Measurements from ENCODE around the gene EID2B. TPM values are rescaled to one million over a fixed set of nuclear protein-coding genes. Genes with fewer than 3 reads are reported as not detected.
A peak's percentile ranks its signal among the peaks of the same experiment; 100 is the strongest.

Gene EID2B
- polyA plus RNA-seq, 1 donor = 2.0 TPM

DNA sequence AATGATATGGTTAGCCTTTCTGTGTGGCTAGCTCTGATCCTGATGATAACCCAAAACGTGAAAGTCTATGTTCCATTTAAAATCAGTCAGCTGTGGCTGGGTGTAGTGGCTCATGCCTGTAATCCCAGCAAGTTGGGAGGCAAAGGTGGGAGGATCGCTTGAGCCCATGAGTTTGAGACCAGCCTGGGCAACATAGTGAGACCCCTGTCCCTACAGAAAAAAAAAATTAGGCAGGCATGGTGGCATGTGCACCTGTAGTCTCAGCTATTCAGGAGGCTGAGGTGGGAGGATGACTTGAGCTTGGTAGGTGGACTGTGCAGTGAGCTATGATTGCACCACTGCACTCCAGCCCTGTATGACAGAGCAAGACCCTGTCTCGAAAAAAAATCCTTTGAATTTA, 1.1 kb upstream of the EID2B start:
- no CpG with 5 or more reads among the region's 3 CpGs for WGBS (ENCODE audit: insufficient coverage, low lambda C conversion rate)

GRCh38 chr19:39533003-39533512, 406 bp upstream of the EID2B start:
- Histone ChIP-seq H3K4me3 (ENCODE audit: low read length) (no peak overlapping the region), H3K27me3 (ENCODE audit: control insufficient read depth, insufficient read depth, low read length) (no peaks in the 10 kb centered on the region), H3K9me3 (ENCODE audit: control insufficient read depth, low read depth, low read length) (no peaks in the 10 kb centered on the region), H3K36me3 (ENCODE audit: control insufficient read depth, insufficient read depth, low read length) (no peaks in the 10 kb centered on the region), H3K4me1 (ENCODE audit: control insufficient read depth, insufficient read depth, low read length) (peaks cover 6% of the 10 kb centered on the region), H3K27ac (ENCODE audit: low read length) (no peak overlapping the region)
- WGBS (ENCODE audit: insufficient coverage, low lambda C conversion rate) = 60% methylated on average over 2 of the region's 12 CpGs
- no peak for DNase-seq

More for the DNA sequence above, 1.1 kb upstream of the EID2B start:
- no peaks in the 10 kb centered on the region for H3K27me3 ChIP-seq (ENCODE audit: control insufficient read depth, insufficient read depth, low read length)
- no peak overlapping the region for H3K27ac ChIP-seq (ENCODE audit: low read length)
- DNase-seq = no peak
- H3K4me1 ChIP-seq (ENCODE audit: control insufficient read depth, insufficient read depth, low read length) = peaks cover 10% of the 10 kb centered on the region
- no peaks in the 10 kb centered on the region for H3K36me3 ChIP-seq (ENCODE audit: control insufficient read depth, insufficient read depth, low read length)
- no peaks in the 10 kb centered on the region for H3K9me3 ChIP-seq (ENCODE audit: control insufficient read depth, low read depth, low read length)
- no peak overlapping the region for H3K4me3 ChIP-seq (ENCODE audit: low read length)

GRCh38 chr19:39531834-39532232, 819 bp downstream of the EID2B start:
- Histone ChIP-seq H3K4me3 (ENCODE audit: low read length) (peak overlapping the region; percentile 65), H3K36me3 (ENCODE audit: control insufficient read depth, insufficient read depth, low read length) (no peaks in the 10 kb centered on the region), H3K4me1 (ENCODE audit: control insufficient read depth, insufficient read depth, low read length) (peaks cover 6% of the 10 kb centered on the region), H3K9me3 (ENCODE audit: control insufficient read depth, low read depth, low read length) (no peaks in the 10 kb centered on the region), H3K27me3 (ENCODE audit: control insufficient read depth, insufficient read depth, low read length) (no peaks in the 10 kb centered on the region), H3K27ac (ENCODE audit: low read length) (peak overlapping the region; percentile 62)
- no peak for DNase-seq
- WGBS (ENCODE audit: insufficient coverage, low lambda C conversion rate) = no CpG with 5 or more reads among the region's 14 CpGs

DNA sequence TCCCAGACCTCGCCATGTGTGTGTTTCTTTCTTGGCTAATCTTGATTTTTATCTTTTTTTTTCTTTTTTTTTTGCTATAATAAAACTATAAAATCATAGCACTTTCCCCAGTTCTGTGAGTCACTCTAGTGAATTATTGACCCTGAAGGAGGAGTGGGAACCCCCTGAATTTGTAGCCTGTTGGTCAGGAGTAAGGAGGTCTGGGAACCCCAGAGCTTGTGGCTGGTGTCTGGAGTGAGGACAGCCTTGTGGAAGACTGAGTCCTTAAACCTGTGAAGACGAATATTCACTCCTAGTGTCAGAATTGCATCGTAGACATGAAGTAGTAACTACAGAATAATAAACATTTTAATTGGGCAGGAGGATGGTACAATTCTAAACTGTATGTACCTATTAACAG, 7.4 kb downstream of the EID2B start:
- no peaks in the 10 kb centered on the region for H3K36me3 ChIP-seq (ENCODE audit: control insufficient read depth, insufficient read depth, low read length)
- H3K4me3 ChIP-seq (ENCODE audit: low read length) = no peak overlapping the region
- H3K27me3 ChIP-seq (ENCODE audit: control insufficient read depth, insufficient read depth, low read length) = no peaks in the 10 kb centered on the region
- WGBS (ENCODE audit: insufficient coverage, low lambda C conversion rate) = no CpG with 5 or more reads among the region's 3 CpGs
- H3K27ac ChIP-seq (ENCODE audit: low read length) = no peak overlapping the region
- no peaks in the 10 kb centered on the region for H3K9me3 ChIP-seq (ENCODE audit: control insufficient read depth, low read depth, low read length)
- H3K4me1 ChIP-seq (ENCODE audit: control insufficient read depth, insufficient read depth, low read length) = peaks cover 3% of the 10 kb centered on the region
- DNase-seq = no peak

GRCh38 chr19:39524495-39524894, 8.2 kb downstream of the EID2B start:
- DNase-seq = peak; percentile 54 to 89
- Histone ChIP-seq H3K9me3 (ENCODE audit: control insufficient read depth, low read depth, low read length) (no peaks in the 10 kb centered on the region), H3K4me3 (ENCODE audit: low read length) (no peak overlapping the region), H3K27me3 (ENCODE audit: control insufficient read depth, insufficient read depth, low read length) (no peaks in the 10 kb centered on the region), H3K27ac (ENCODE audit: low read length) (no peak overlapping the region), H3K4me1 (ENCODE audit: control insufficient read depth, insufficient read depth, low read length) (peaks cover 3% of the 10 kb centered on the region), H3K36me3 (ENCODE audit: control insufficient read depth, insufficient read depth, low read length) (no peaks in the 10 kb centered on the region)
- WGBS (ENCODE audit: insufficient coverage, low lambda C conversion rate) = no CpG with 5 or more reads among the region's 8 CpGs

DNA sequence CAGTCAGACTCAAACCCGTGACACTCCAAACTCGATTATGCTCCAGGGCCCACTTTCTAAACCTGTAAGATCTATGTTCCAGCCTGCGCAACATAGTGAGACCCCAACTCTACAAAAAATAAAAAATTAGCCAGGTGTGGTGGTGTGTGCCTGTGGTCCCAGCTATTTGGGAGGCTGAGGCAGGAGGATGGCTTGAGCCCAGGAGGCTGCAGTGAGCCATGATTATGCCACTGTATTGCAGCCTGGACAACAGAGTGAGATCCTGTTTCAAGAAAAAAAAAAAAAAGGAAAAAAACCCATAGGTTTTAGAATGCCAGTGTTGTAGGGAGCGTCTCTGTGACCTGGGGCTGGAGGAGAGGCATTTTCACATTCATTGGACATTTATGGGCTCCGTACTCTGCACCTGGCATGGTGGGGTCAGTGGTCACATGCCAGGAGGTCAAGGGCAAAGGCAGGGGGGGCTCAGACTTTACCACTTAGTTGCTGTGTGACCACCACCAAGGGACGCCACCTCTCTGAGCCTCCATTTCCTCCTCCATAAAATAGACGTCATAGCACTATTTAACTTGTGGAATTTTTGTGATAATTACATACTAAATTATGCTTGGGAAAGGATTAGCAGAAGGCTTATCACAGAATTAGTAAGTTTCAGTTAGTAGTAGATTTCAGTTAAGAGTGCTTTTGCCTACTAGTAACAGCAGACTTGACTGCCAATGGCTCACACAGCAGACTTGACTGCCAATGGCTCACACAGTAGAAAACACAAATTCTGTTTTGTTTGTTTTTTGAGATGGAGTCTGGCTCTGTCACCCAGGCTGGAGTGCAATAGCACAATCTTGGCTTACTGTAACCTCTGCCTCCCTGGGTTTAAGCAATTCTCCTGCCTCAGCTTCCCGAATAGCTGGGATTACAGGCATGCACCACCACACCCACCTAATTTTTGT, 11.8 kb downstream of the EID2B start:
- Histone ChIP-seq H3K27ac (ENCODE audit: low read length) (no peak overlapping the region), H3K36me3 (ENCODE audit: control insufficient read depth, insufficient read depth, low read length) (no peaks in the 10 kb centered on the region), H3K9me3 (ENCODE audit: control insufficient read depth, low read depth, low read length) (no peaks in the 10 kb centered on the region), H3K4me1 (ENCODE audit: control insufficient read depth, insufficient read depth, low read length) (peaks cover 3% of the 10 kb centered on the region), H3K4me3 (ENCODE audit: low read length) (no peak overlapping the region), H3K27me3 (ENCODE audit: control insufficient read depth, insufficient read depth, low read length) (peaks cover 21% of the 10 kb centered on the region)
- DNase-seq = no peak
- WGBS (ENCODE audit: insufficient coverage, low lambda C conversion rate) = no CpG with 5 or more reads among the region's 8 CpGs

DNA sequence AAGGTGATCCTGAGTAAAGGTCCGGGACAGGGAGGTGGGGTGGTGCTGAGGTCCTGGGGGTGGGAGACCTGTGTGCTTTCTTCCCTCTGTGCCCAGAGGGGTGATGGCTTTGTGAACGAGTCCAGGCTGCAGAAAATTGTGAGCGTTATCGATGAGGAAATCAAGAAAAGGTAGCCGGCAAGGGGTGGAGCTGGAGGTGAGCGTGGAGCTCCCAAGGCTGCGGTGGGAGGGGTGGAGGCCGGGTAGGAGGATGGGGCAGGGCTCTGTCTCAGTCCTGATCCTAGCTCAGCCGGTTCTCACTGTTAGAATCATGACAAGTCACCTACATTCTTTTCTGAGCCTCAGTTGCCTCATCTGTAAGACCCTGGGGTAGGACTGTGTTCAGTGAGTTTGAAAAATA, 13.7 kb downstream of the EID2B start:
- Histone ChIP-seq H3K27ac (ENCODE audit: low read length) (no peak overlapping the region), H3K9me3 (ENCODE audit: control insufficient read depth, low read depth, low read length) (peaks cover 6% of the 10 kb centered on the region), H3K4me3 (ENCODE audit: low read length) (no peak overlapping the region), H3K36me3 (ENCODE audit: control insufficient read depth, insufficient read depth, low read length) (no peaks in the 10 kb centered on the region), H3K27me3 (ENCODE audit: control insufficient read depth, insufficient read depth, low read length) (peaks cover 40% of the 10 kb centered on the region), H3K4me1 (ENCODE audit: control insufficient read depth, insufficient read depth, low read length) (peaks cover 8% of the 10 kb centered on the region)
- no peak for DNase-seq
- WGBS (ENCODE audit: insufficient coverage, low lambda C conversion rate) = no CpG with 5 or more reads among the region's 9 CpGs

DNA sequence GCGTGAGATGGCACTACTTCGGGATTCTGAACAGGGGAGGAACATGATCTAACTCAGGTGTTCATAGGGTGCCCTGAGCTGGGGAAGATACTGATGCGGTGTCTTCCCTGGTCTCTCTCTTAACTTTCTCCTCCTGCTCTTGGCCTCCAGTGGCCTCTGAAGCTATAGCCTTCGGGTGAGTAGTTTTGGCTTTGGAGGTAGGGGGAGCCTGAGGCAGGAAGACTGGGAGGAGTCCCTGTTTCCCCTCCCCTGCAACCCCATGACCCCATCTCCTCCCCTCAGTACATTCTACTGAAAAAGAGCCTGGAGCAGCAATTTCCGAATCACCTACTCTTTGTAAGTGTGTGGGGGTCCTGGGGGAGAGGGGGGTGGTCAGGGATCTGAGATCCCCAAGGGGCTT, 14.2 kb downstream of the EID2B start:
- H3K9me3 ChIP-seq (ENCODE audit: control insufficient read depth, low read depth, low read length) = peaks cover 6% of the 10 kb centered on the region
- peaks cover 8% of the 10 kb centered on the region for H3K4me1 ChIP-seq (ENCODE audit: control insufficient read depth, insufficient read depth, low read length)
- peaks cover 45% of the 10 kb centered on the region for H3K27me3 ChIP-seq (ENCODE audit: control insufficient read depth, insufficient read depth, low read length)
- no peak for DNase-seq
- no peak overlapping the region for H3K4me3 ChIP-seq (ENCODE audit: low read length)
- H3K27ac ChIP-seq (ENCODE audit: low read length) = no peak overlapping the region
- WGBS (ENCODE audit: insufficient coverage, low lambda C conversion rate) = no CpG with 5 or more reads among the region's 5 CpGs
- no peaks in the 10 kb centered on the region for H3K36me3 ChIP-seq (ENCODE audit: control insufficient read depth, insufficient read depth, low read length)

- DNase-seq = no peak
- no peak overlapping the region for H3K4me3 ChIP-seq (ENCODE audit: low read length)
- WGBS (ENCODE audit: insufficient coverage, low lambda C conversion rate) = no CpG with 5 or more reads among the region's 3 CpGs
- no peak overlapping the region for H3K27ac ChIP-seq (ENCODE audit: low read length)
- H3K27me3 ChIP-seq (ENCODE audit: control insufficient read depth, insufficient read depth, low read length) = peaks cover 55% of the 10 kb centered on the region
- H3K36me3 ChIP-seq (ENCODE audit: control insufficient read depth, insufficient read depth, low read length) = no peaks in the 10 kb centered on the region
- peaks cover 6% of the 10 kb centered on the region for H3K9me3 ChIP-seq (ENCODE audit: control insufficient read depth, low read depth, low read length)
- H3K4me1 ChIP-seq (ENCODE audit: control insufficient read depth, insufficient read depth, low read length) = peaks cover 8% of the 10 kb centered on the region
Measured at GRCh38 chr19:39517432-39517831, 15.2 kb downstream of the EID2B start.

DNA sequence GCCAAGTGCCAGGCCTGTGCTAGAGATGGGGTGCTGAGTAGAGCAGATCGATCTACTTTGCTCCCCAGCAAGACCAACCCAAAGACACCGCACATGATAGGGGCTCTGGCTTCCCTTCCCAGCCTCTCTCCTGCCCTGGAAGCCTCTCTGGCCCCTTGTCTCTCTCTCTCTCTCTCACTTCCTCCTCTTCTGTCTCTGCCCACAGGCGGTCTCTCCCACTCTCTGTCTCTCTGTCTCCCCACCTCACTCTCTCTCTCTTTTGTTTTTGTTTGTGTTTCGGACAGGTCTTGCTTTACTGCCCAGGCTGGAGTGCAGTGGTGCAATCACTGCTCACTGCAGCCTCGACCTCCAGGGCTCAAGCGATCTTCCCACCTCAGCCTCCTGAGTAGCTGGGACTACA, 16.4 kb downstream of the EID2B start:
- 29% methylated on average over 1 of the region's 6 CpGs for WGBS (ENCODE audit: insufficient coverage, low lambda C conversion rate)

More for the DNA sequence above, 16.4 kb downstream of the EID2B start:
- Histone ChIP-seq H3K27me3 (ENCODE audit: control insufficient read depth, insufficient read depth, low read length) (peaks cover 61% of the 10 kb centered on the region), H3K4me3 (ENCODE audit: low read length) (no peak overlapping the region), H3K36me3 (ENCODE audit: control insufficient read depth, insufficient read depth, low read length) (no peaks in the 10 kb centered on the region), H3K9me3 (ENCODE audit: control insufficient read depth, low read depth, low read length) (peaks cover 6% of the 10 kb centered on the region), H3K4me1 (ENCODE audit: control insufficient read depth, insufficient read depth, low read length) (peaks cover 8% of the 10 kb centered on the region), H3K27ac (ENCODE audit: low read length) (no peak overlapping the region)
- no peak for DNase-seq
